ENCODE measurements around the gene PSMA5.

DNA sequence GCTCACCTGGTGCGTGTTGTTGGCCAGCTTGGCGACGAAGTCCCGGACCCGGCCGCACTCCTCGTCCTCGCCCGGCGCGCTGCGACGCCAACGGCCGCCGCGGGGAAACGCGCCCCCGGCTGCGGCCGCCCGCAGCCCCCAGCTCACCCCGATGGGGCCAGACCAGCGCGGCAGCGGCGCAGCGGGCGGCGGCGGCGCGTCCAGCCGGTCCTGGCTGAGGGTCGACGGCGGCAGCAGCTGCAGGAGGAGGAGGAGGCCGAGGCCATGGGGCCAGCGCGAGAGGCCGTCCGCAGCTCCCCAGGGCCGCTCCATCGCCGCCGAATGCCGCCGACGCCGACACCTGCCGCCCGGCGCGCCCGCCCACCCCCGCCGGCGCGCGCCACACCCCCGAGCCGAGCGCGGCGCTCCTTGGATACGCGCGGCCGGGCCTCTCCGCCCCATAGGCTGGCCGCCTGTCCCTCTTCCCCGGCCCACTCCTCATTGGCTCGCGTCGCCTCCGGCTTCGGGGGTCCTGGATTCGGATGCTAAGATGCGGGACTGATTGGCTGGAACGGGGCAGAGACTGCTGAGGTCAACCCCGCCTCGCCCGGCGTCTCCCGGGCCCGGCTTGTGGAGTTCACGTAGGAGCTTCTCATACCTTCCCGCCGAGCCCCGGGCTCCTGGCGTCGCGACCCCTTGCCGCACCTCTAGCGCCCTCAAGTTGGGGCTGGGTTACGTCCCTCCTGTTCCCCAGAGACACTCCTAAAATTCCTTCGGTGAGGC is 28.5 kb downstream of the PSMA5 start, which contains the start of gene SORT1:
- TF ChIP-seq EGR1 (IDR thresholded peaks at IDR 0.05) (no peak), TAF1 (IDR thresholded peaks at IDR 0.05; ENCODE audit: low read depth) (peak; percentile 48; the same call in 1 of the 2 replicates), TEAD4 (IDR thresholded peaks at IDR 0.05) (peak; percentile 19; the same call in 1 of the 2 replicates), FOXM1 (IDR thresholded peaks at IDR 0.05; ENCODE audit: borderline replicate concordance, low read depth) (no peak), TCF12 (IDR thresholded peaks at IDR 0.05; ENCODE audit: low read depth) (no peak)
- TF ChIP-seq, protein P1, sequence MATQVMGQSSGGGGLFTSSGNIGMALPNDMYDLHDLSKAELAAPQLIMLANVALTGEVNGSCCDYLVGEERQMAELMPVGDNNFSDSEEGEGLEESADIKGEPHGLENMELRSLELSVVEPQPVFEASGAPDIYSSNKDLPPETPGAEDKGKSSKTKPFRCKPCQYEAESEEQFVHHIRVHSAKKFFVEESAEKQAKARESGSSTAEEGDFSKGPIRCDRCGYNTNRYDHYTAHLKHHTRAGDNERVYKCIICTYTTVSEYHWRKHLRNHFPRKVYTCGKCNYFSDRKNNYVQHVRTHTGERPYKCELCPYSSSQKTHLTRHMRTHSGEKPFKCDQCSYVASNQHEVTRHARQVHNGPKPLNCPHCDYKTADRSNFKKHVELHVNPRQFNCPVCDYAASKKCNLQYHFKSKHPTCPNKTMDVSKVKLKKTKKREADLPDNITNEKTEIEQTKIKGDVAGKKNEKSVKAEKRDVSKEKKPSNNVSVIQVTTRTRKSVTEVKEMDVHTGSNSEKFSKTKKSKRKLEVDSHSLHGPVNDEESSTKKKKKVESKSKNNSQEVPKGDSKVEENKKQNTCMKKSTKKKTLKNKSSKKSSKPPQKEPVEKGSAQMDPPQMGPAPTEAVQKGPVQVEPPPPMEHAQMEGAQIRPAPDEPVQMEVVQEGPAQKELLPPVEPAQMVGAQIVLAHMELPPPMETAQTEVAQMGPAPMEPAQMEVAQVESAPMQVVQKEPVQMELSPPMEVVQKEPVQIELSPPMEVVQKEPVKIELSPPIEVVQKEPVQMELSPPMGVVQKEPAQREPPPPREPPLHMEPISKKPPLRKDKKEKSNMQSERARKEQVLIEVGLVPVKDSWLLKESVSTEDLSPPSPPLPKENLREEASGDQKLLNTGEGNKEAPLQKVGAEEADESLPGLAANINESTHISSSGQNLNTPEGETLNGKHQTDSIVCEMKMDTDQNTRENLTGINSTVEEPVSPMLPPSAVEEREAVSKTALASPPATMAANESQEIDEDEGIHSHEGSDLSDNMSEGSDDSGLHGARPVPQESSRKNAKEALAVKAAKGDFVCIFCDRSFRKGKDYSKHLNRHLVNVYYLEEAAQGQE (IDR thresholded peaks at IDR 0.05; ENCODE audit: low read depth), result no peak
